Vagina (tissue), 2 donors: ENCODE data around the gene MUC12.

Source experiments
- CTCF ChIP-seq, 3 experiments: fragments of 450-650 bp in 2 of 3; fragments of 200-600 bp in 1 of 3; sonication (generic) in 1 of 3; IDR thresholded peaks; one replicate each; pipeline ENCODE4 v1.5.1; 2017 to 2019; ENCODE audit warnings: antibody characterized with exemption in 3 of 3, mild to moderate bottlenecking in 2 of 3, moderate library complexity in 2 of 3
- POLR2AphosphoS5 ChIP-seq, 2 donors: sonication (generic); formaldehyde crosslinking; IDR thresholded peaks; one replicate each; pipeline ENCODE4 v1.9.0; 2017; ENCODE audit warnings: antibody characterized with exemption in 2 of 2, mild to moderate bottlenecking in 2 of 2, low read depth in 1 of 2; ENCODE audit not compliant: insufficient read depth in 1 of 2

- TF ChIP-seq POLR2AphosphoS5 (IDR thresholded peaks at IDR 0.05; ENCODE audit: insufficient read depth in 1 of 2, low read depth in 1 of 2) = no peak
- no peak for TF ChIP-seq CTCF (IDR thresholded peaks at IDR 0.05)
Measured at GRCh38 chr7:100975371-100975821, 6.0 kb downstream of the MUC12 start.
